Measurements from ENCODE around the gene CCDC12.

CCDC12 gene

GRCh38 chr3:46929324-46929723 lies 47.2 kb downstream of the CCDC12 start:
- Histone ChIP-seq H3K4me3 (ENCODE audit: low read depth in 1 of 2, low read length in 2 of 2) (no peak overlapping the region), H3K36me3 (ENCODE audit: insufficient read depth, low read length) (peaks cover 78% of the 10 kb centered on the region), H3K79me2 (ENCODE audit: insufficient read depth, low read length) (peaks cover 90% of the 10 kb centered on the region), H3K4me1 (ENCODE audit: insufficient read depth, low read length) (peaks cover 9% of the 10 kb centered on the region; the same call in 1 of the 2 replicates), H3K27ac (ENCODE audit: low read length) (no peak overlapping the region), H3K27me3 (ENCODE audit: insufficient read depth, low read length, poor library complexity) (no peaks in the 10 kb centered on the region), H3K9me3 (ENCODE audit: insufficient read depth, low read length, severe bottlenecking) (no peaks in the 10 kb centered on the region), H3K9ac (ENCODE audit: low read depth, low read length) (no peak overlapping the region), H4K20me1 (ENCODE audit: insufficient read depth, low read length) (peaks cover 83% of the 10 kb centered on the region), H3K4me2 (ENCODE audit: insufficient read depth, low read length) (no peak overlapping the region), H2AFZ (ENCODE audit: low read depth, low read length) (no peak overlapping the region)
- TF ChIP-seq EZH2 (IDR thresholded peaks at IDR 0.05; ENCODE audit: borderline replicate concordance, low read depth, low read length, severe bottlenecking) (no peak), CTCF (IDR thresholded peaks at IDR 0.05; ENCODE audit: borderline replicate concordance, extremely low read depth, low read length, poor library complexity, severe bottlenecking) (no peak)
- no peak for DNase-seq
- no peak for ATAC-seq (ENCODE audit: insufficient read depth, low read depth)

- DNase-seq (no peak), ATAC-seq (ENCODE audit: insufficient read depth, low read depth) (peak; percentile 54; the same call in 2 of the 3 replicates)
- no peak overlapping the region for H3K9ac ChIP-seq (ENCODE audit: low read depth, low read length)
- peaks cover 86% of the 10 kb centered on the region for H3K36me3 ChIP-seq (ENCODE audit: insufficient read depth, low read length)
- H3K27me3 ChIP-seq (ENCODE audit: insufficient read depth, low read length, poor library complexity): no peaks in the 10 kb centered on the region
- H3K27ac ChIP-seq (ENCODE audit: low read length): peak overlapping the region; percentile 14; the same call in 1 of the 2 replicates
- H3K79me2 ChIP-seq (ENCODE audit: insufficient read depth, low read length): peaks cover 83% of the 10 kb centered on the region
- no peak overlapping the region for H2AFZ ChIP-seq (ENCODE audit: low read depth, low read length)
- TF ChIP-seq EZH2 (IDR thresholded peaks at IDR 0.05; ENCODE audit: borderline replicate concordance, low read depth, low read length, severe bottlenecking) (no peak), CTCF (IDR thresholded peaks at IDR 0.05; ENCODE audit: borderline replicate concordance, extremely low read depth, low read length, poor library complexity, severe bottlenecking) (no peak)
- no peak overlapping the region for H3K4me2 ChIP-seq (ENCODE audit: insufficient read depth, low read length)
- peaks cover 86% of the 10 kb centered on the region for H4K20me1 ChIP-seq (ENCODE audit: insufficient read depth, low read length)
- H3K9me3 ChIP-seq (ENCODE audit: insufficient read depth, low read length, severe bottlenecking): no peaks in the 10 kb centered on the region
- no peak overlapping the region for H3K4me3 ChIP-seq (ENCODE audit: low read depth in 1 of 2, low read length in 2 of 2)
- H3K4me1 ChIP-seq (ENCODE audit: insufficient read depth, low read length): peaks cover 9% of the 10 kb centered on the region; the same call in 1 of the 2 replicates
Observed at GRCh38 chr3:46928282-46928681, 48.3 kb downstream of the CCDC12 start.

- peaks cover 87% of the 10 kb centered on the region for H3K36me3 ChIP-seq (ENCODE audit: insufficient read depth, low read length)
- no peak overlapping the region for H2AFZ ChIP-seq (ENCODE audit: low read depth, low read length)
- H3K27me3 ChIP-seq (ENCODE audit: insufficient read depth, low read length, poor library complexity): no peaks in the 10 kb centered on the region
- H3K27ac ChIP-seq (ENCODE audit: low read length): peak overlapping the region; percentile 21; the same call in 1 of the 2 replicates
- H3K79me2 ChIP-seq (ENCODE audit: insufficient read depth, low read length): peaks cover 77% of the 10 kb centered on the region
- ATAC-seq (ENCODE audit: insufficient read depth, low read depth): no peak
- no peak for DNase-seq
- peaks cover 9% of the 10 kb centered on the region; the same call in 1 of the 2 replicates for H3K4me1 ChIP-seq (ENCODE audit: insufficient read depth, low read length)
- no peak overlapping the region for H3K4me3 ChIP-seq (ENCODE audit: low read depth in 1 of 2, low read length in 2 of 2)
- H3K4me2 ChIP-seq (ENCODE audit: insufficient read depth, low read length): no peak overlapping the region
- H3K9ac ChIP-seq (ENCODE audit: low read depth, low read length): no peak overlapping the region
- TF ChIP-seq CTCF (IDR thresholded peaks at IDR 0.05; ENCODE audit: borderline replicate concordance, extremely low read depth, low read length, poor library complexity, severe bottlenecking): no peak
- TF ChIP-seq EZH2 (IDR thresholded peaks at IDR 0.05; ENCODE audit: borderline replicate concordance, low read depth, low read length, severe bottlenecking): no peak
- peaks cover 85% of the 10 kb centered on the region for H4K20me1 ChIP-seq (ENCODE audit: insufficient read depth, low read length)
- no peaks in the 10 kb centered on the region for H3K9me3 ChIP-seq (ENCODE audit: insufficient read depth, low read length, severe bottlenecking)
Observed at GRCh38 chr3:46927718-46928073, 48.8 kb downstream of the CCDC12 start.

Measured in DND-41 (cell line).